Measurements from ENCODE around the gene SEMA5A.

DNA sequence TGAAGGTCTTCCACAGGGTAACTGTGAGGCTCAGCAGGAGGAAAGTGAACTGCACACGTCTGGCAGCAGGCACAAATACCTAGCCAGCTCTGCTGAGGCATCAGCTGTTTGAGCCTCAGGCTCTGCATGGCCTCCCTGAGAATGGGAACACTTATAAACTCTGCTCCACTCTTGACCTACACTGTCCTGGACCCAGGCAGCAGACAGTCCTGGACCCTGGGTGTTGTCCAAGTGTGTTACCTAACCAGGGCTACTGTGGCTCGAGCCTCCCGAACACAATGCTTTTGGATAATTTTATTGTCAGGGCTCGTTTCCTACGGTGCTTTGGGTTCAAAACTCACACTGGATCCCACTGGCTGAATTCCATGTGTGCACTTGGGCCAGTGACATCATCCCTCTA lies 497.9 kb downstream of the SEMA5A start:
- TF ChIP-seq, protein P1, sequence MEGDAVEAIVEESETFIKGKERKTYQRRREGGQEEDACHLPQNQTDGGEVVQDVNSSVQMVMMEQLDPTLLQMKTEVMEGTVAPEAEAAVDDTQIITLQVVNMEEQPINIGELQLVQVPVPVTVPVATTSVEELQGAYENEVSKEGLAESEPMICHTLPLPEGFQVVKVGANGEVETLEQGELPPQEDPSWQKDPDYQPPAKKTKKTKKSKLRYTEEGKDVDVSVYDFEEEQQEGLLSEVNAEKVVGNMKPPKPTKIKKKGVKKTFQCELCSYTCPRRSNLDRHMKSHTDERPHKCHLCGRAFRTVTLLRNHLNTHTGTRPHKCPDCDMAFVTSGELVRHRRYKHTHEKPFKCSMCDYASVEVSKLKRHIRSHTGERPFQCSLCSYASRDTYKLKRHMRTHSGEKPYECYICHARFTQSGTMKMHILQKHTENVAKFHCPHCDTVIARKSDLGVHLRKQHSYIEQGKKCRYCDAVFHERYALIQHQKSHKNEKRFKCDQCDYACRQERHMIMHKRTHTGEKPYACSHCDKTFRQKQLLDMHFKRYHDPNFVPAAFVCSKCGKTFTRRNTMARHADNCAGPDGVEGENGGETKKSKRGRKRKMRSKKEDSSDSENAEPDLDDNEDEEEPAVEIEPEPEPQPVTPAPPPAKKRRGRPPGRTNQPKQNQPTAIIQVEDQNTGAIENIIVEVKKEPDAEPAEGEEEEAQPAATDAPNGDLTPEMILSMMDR (IDR thresholded peaks at IDR 0.05), result no peak
- TF ChIP-seq EZH2 (IDR thresholded peaks at IDR 0.05; ENCODE audit: borderline replicate concordance, insufficient read depth, low read depth, low read length, poor library complexity, severe bottlenecking), result no peak

Data from B cell (primary cell).